ENCODE data around the gene OGDH. TPM values are rescaled to one million over a fixed set of nuclear protein-coding genes. Genes with fewer than 3 reads are reported as not detected.

The OGDH gene
- total and polyA plus RNA-seq, 4 donors, result 10.8 to 71.2 (median 41.2) TPM

DNA sequence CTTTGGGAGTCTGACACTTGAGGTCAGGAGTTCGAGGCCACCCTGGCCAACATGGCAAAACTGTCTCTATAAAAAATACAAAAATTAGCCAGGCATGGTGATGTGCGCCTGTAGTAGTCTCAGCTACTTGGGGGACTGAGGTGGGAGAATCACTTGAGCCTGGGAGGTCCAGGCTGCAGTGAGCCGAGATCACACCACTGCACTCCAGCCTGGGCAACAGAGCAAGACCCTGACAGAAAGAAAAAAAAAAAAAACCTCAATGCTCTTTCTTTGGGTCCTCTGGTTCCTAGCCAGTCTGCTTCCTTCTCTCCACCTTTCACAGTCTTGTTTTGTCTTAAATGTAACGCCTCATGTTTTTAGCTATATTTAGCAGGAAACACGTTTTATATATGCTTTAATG, 9.4 kb downstream of the OGDH start (continued):
- no peak for TF ChIP-seq TAF1 (conservative IDR thresholded peaks at IDR 0.05)
- no peak for TF ChIP-seq RXRA (IDR thresholded peaks at IDR 0.05)

GRCh38 chr7:44616545-44616944, 10.1 kb downstream of the OGDH start:
- Histone ChIP-seq H3K36me3 (ENCODE audit: control insufficient read depth in 4 of 4, insufficient read depth in 3 of 4, low read depth in 1 of 4, low read length in 3 of 4) (no peaks in the 10 kb centered on the region), H3K27me3 (ENCODE audit: control insufficient read depth in 4 of 4, insufficient read depth in 4 of 4, low read length in 3 of 4) (no peaks in the 10 kb centered on the region), H3K9me3 (ENCODE audit: control insufficient read depth in 4 of 4, low read length in 3 of 4) (no peaks in the 10 kb centered on the region), H3K27ac (ENCODE audit: low read depth in 1 of 2, low read length in 2 of 2) (no peak overlapping the region), H3K4me3 (ENCODE audit: low read depth in 1 of 3, low read length in 3 of 3) (no peak overlapping the region), H3K4me1 (ENCODE audit: control insufficient read depth in 4 of 4, insufficient read depth in 4 of 4, low read length in 3 of 4) (peaks cover 0 to 4% (median 1%) of the 10 kb centered on the region in 4 donors), H3K9ac (ENCODE audit: low read depth in 1 of 2, low read length in 2 of 2) (no peak overlapping the region)
- no peak for DNase-seq (ENCODE audit: low spot score)
- TF ChIP-seq JUND (IDR thresholded peaks at IDR 0.05), result no peak
- TF ChIP-seq, protein P1, sequence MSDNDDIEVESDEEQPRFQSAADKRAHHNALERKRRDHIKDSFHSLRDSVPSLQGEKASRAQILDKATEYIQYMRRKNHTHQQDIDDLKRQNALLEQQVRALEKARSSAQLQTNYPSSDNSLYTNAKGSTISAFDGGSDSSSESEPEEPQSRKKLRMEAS (IDR thresholded peaks at IDR 0.05), result no peak
- no peak for TF ChIP-seq FOXA2 (IDR thresholded peaks at IDR 0.05)
- 94% methylated on average over 12 of the region's 12 CpGs for WGBS

DNA sequence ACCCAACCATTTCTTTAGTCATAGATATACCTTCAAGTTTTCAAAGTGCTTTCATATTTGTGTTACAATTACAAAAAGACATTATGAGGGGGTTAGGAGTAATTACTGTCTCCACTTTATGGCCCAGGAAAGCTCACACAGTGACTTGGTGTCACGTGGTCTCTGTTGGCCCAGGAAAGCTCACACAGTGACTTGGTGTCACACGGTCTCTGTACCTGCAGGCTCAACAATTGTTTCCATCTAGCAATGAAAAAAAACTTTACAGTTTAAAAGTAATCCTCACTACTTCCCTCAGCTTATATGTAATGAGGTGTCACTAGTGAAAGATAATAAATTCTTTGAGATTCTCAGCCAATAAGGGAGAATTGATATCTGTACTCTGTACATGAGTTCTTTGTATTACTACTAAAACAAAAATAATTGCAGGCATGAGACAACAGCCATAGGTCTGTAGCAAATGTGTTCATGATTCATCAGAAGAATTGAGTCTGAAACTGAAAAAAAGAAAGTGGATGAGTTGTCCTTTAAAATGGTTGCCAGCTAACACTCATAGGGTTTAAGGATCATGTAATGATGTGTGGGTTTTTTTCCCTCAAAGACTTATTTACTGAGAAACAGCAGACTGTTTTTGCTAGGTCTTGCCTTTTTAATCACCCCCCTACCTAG, 10.9 kb downstream of the OGDH start:
- no peak for DNase-seq (ENCODE audit: low spot score)
- H3K27ac ChIP-seq (ENCODE audit: low read depth in 1 of 2, low read length in 2 of 2), result no peak overlapping the region
- H3K9ac ChIP-seq (ENCODE audit: low read depth in 1 of 2, low read length in 2 of 2), result no peak overlapping the region
- no peaks in the 10 kb centered on the region for H3K9me3 ChIP-seq (ENCODE audit: control insufficient read depth in 4 of 4, low read length in 3 of 4)
- H3K4me1 ChIP-seq (ENCODE audit: control insufficient read depth in 4 of 4, insufficient read depth in 4 of 4, low read length in 3 of 4), result peaks cover 2 to 12% (median 8%) of the 10 kb centered on the region in 4 donors
- 80% methylated on average over 2 of the region's 2 CpGs for WGBS
- no peaks in the 10 kb centered on the region for H3K36me3 ChIP-seq (ENCODE audit: control insufficient read depth in 4 of 4, insufficient read depth in 3 of 4, low read depth in 1 of 4, low read length in 3 of 4)
- H3K27me3 ChIP-seq (ENCODE audit: control insufficient read depth in 4 of 4, insufficient read depth in 4 of 4, low read length in 3 of 4), result no peaks in the 10 kb centered on the region
- no peak overlapping the region for H3K4me3 ChIP-seq (ENCODE audit: low read depth in 1 of 3, low read length in 3 of 3)
- TF ChIP-seq FOXA1 (IDR thresholded peaks at IDR 0.05) (no peak), ATF3 (IDR thresholded peaks at IDR 0.05) (no peak), HNF4A (conservative IDR thresholded peaks at IDR 0.05) (no peak), YY1 (IDR thresholded peaks at IDR 0.05) (no peak), RAD21 (IDR thresholded peaks at IDR 0.05) (no peak), RXRA (IDR thresholded peaks at IDR 0.05) (no peak), REST (IDR thresholded peaks at IDR 0.05) (no peak), JUND (IDR thresholded peaks at IDR 0.05) (no peak), EGR1 (IDR thresholded peaks at IDR 0.05; ENCODE audit: low read depth in 2 of 2) (no peak)

GRCh38 chr7:44618045-44618444, 11.6 kb downstream of the OGDH start:
- no peaks in the 10 kb centered on the region for H3K27me3 ChIP-seq (ENCODE audit: control insufficient read depth in 4 of 4, insufficient read depth in 4 of 4, low read length in 3 of 4)
- no peak overlapping the region for H3K27ac ChIP-seq (ENCODE audit: low read depth in 1 of 2, low read length in 2 of 2)
- H3K36me3 ChIP-seq (ENCODE audit: control insufficient read depth in 4 of 4, insufficient read depth in 3 of 4, low read depth in 1 of 4, low read length in 3 of 4), result no peaks in the 10 kb centered on the region
- WGBS, result 96% methylated on average over 1 of the region's 1 CpG
- TF ChIP-seq HNF4G (IDR thresholded peaks at IDR 0.05), result no peak
- no peak for TF ChIP-seq RAD21 (IDR thresholded peaks at IDR 0.05)
- TF ChIP-seq TAF1 (conservative IDR thresholded peaks at IDR 0.05), result no peak
- TF ChIP-seq YY1 (IDR thresholded peaks at IDR 0.05), result no peak
- DNase-seq (ENCODE audit: low spot score), result no peak
- H3K9ac ChIP-seq (ENCODE audit: low read depth in 1 of 2, low read length in 2 of 2), result no peak overlapping the region
- no peak overlapping the region for H3K4me3 ChIP-seq (ENCODE audit: low read depth in 1 of 3, low read length in 3 of 3)
- H3K9me3 ChIP-seq (ENCODE audit: control insufficient read depth in 4 of 4, low read length in 3 of 4), result no peaks in the 10 kb centered on the region
- peaks cover 2 to 19% (median 15%) of the 10 kb centered on the region in 4 donors for H3K4me1 ChIP-seq (ENCODE audit: control insufficient read depth in 4 of 4, insufficient read depth in 4 of 4, low read length in 3 of 4)
